GM19043 (cell line): ENCODE data around the gene DPP6.
"Not testable (repeated sequence)": the region's sequence is repeated elsewhere in the genome, so short reads cannot be mapped to it uniquely, and the experiment has no call there.

Experiments used
- ATAC-seq: cut with Tn5 transposase; IDR thresholded peaks from one replicate; pipeline ENCODE4 v1.9.1; 2021; ENCODE audit warnings: low read depth; ENCODE audit not compliant: unreplicated experiment

DPP6 gene

GRCh38 chr7:154640266-154640865, 588.2 kb downstream of the DPP6 start:
- no peak for ATAC-seq

- ATAC-seq, result no peak
Measured at GRCh38 chr7:154640917-154641316, 588.7 kb downstream of the DPP6 start.

- ATAC-seq, result no peak
Measured at GRCh38 chr7:154644366-154644765, 592.2 kb downstream of the DPP6 start.

- ATAC-seq, result no peak
Measured at GRCh38 chr7:154646126-154647013, 594.2 kb downstream of the DPP6 start.

- ATAC-seq, result no peak
Measured at GRCh38 chr7:154647625-154648024, 595.4 kb downstream of the DPP6 start.

- no peak for ATAC-seq
Measured at GRCh38 chr7:154649015-154649414, 596.8 kb downstream of the DPP6 start.

GRCh38 chr7:154649434-154649833, 597.2 kb downstream of the DPP6 start:
- no peak for ATAC-seq

GRCh38 chr7:154650275-154650674, 598.1 kb downstream of the DPP6 start:
- no peak for ATAC-seq

- ATAC-seq, result no peak
Measured at GRCh38 chr7:154651501-154651900, 599.3 kb downstream of the DPP6 start.

- no peak for ATAC-seq
Measured at GRCh38 chr7:154652564-154652963, 600.4 kb downstream of the DPP6 start.

GRCh38 chr7:154653281-154653680, 601.1 kb downstream of the DPP6 start:
- no peak for ATAC-seq

GRCh38 chr7:154656618-154657017, 604.4 kb downstream of the DPP6 start:
- ATAC-seq, result no peak

- ATAC-seq, result no peak
Measured at GRCh38 chr7:154666768-154667167, 614.6 kb downstream of the DPP6 start.

GRCh38 chr7:154672659-154673415, 620.6 kb downstream of the DPP6 start:
- ATAC-seq, result no peak

- ATAC-seq, result no peak
Measured at GRCh38 chr7:154674191-154674590, 622.0 kb downstream of the DPP6 start.

GRCh38 chr7:154675560-154675959, 623.4 kb downstream of the DPP6 start:
- no peak for ATAC-seq

- not testable (repeated sequence) for ATAC-seq
Measured at GRCh38 chr7:154676033-154676421, 623.8 kb downstream of the DPP6 start.

- no peak for ATAC-seq
Measured at GRCh38 chr7:154676422-154677073, 624.4 kb downstream of the DPP6 start.

GRCh38 chr7:154677454-154677853, 625.3 kb downstream of the DPP6 start:
- no peak for ATAC-seq

GRCh38 chr7:154678001-154678550, 625.9 kb downstream of the DPP6 start:
- ATAC-seq, result not testable (repeated sequence)
